GM10266 (cell line): ENCODE data around the gene RAB44.
A peak's percentile ranks its signal among the peaks of the same experiment; 100 is the strongest.

Source experiments
- DNase-seq: peaks from one replicate; pipeline ENCODE4 v3.0.0; 2012; ENCODE audit errors: extremely low spot score
- TF ChIP-seq, protein P1 (sequence below): IDR thresholded peaks from 2 replicates; pipeline ENCODE4 v1.5.1; 2012; ENCODE audit warnings: mild to moderate bottlenecking, low read depth; ENCODE audit not compliant: control insufficient read depth, insufficient read depth; ENCODE audit errors: missing control alignments

Gene RAB44

GRCh38 chr6:36656441-36656840, 41.2 kb upstream of the RAB44 start:
- DNase-seq, result no peak
- TF ChIP-seq, protein P1, sequence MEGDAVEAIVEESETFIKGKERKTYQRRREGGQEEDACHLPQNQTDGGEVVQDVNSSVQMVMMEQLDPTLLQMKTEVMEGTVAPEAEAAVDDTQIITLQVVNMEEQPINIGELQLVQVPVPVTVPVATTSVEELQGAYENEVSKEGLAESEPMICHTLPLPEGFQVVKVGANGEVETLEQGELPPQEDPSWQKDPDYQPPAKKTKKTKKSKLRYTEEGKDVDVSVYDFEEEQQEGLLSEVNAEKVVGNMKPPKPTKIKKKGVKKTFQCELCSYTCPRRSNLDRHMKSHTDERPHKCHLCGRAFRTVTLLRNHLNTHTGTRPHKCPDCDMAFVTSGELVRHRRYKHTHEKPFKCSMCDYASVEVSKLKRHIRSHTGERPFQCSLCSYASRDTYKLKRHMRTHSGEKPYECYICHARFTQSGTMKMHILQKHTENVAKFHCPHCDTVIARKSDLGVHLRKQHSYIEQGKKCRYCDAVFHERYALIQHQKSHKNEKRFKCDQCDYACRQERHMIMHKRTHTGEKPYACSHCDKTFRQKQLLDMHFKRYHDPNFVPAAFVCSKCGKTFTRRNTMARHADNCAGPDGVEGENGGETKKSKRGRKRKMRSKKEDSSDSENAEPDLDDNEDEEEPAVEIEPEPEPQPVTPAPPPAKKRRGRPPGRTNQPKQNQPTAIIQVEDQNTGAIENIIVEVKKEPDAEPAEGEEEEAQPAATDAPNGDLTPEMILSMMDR, result no peak

DNA sequence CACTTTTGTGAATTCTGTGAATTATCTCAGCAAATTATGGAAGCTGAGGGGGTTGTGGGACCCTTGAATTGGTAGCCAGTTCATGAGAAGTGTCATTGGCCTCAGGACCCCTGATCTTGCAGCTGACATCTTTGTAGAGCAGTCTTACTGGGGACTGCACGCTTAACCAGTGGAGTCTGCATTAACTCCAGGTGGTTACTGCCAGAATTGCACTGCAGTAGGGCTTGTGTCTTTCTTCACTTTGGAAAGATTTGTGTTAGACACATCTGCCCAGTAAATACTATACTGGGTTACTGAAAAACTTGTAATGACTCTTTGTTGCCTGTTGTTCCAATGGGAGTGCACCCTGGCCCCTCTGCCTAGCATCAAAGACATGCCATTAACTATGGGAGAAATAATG, 40.4 kb upstream of the RAB44 start:
- no peak for DNase-seq
- TF ChIP-seq, protein P1, result no peak

DNA sequence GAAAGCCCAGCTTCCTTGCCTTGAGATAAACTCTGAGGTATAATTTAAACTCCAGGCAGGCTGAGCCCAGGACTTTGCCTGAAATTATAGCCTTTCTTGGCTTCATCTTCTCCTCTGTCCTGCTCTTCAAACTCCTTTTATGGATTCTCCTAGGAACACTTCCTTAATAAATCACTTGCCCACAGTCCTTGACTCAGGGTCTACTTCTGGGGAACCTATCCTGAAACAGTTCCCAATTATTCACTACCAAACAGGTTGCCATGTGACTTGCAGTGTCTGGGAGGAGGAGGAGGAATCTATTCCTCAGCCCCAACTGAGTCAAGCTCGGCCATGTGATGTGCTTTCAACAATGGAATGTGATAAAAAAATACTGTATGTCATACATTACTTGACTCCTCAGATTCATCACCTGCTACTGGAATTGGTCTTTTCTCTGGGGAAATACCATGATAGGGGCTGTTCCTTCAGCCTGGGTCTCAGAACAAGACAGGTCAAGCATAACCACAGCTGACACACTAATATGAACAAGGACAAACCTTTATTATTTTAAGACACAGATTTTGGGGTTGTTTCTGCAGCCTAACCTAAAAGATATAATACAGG, 39.6 kb upstream of the RAB44 start:
- DNase-seq, result no peak

GRCh38 chr6:36659271-36659670, 38.4 kb upstream of the RAB44 start:
- DNase-seq, result no peak
- TF ChIP-seq, protein P1, result no peak

More for the DNA sequence above, 39.6 kb upstream of the RAB44 start:
- TF ChIP-seq, protein P1, result no peak

GRCh38 chr6:36660771-36661471, 36.7 kb upstream of the RAB44 start:
- no peak for DNase-seq
- TF ChIP-seq, protein P1, result no peak

DNA sequence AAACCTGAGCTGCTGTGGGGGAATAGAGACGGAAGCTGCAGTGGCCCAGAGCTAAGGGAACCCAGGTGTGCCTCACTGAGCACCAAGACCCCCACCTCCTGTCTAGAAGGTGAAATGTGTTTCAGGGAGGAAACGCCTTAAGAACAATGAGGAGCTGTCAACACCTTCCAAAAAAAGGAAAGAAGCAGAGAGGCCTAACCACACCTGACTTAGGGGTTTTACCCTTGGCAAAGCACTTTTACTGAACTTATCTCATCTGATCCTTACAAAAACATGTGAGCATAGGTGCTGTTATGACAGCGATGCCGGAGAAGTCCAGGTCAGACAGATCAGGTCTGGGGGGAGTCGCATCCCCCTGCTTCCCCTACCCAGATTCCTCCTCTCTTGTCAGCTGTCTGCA, 35.2 kb upstream of the RAB44 start:
- DNase-seq, result peak; percentile 34
- TF ChIP-seq, protein P1, result no peak

DNA sequence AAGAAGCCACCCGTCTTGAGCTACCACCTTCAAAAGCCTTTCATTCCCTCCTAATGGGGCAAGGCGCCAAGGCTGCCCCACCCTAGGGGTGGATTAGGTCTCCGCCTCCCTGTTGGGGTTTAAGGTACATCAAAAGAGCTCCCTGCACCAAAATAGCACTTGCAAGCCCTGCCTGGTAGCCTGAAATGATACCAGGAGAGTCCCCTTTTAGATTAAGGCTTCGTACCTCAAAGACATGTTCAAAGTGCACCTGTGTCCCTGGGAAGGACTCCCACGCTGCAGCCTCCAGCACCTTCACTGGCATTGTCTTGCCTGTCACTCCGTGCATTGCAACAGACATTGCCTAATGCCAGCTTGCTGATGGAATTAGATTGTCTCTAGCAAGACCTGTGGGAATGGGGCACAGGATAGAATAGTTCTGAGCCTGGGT, 34.8 kb upstream of the RAB44 start:
- DNase-seq, result peak; percentile 23
- TF ChIP-seq, protein P1, result no peak
